Cardiac septum (tissue), 1 donor: ENCODE results near the gene AQP10. TPM values are rescaled to one million over a fixed set of nuclear protein-coding genes. Genes with fewer than 3 reads are reported as not detected.
"Not testable (repeated sequence)": the region's sequence is repeated elsewhere in the genome, so short reads cannot be mapped to it uniquely, and the experiment has no call there.

Experiments
- DNase-seq: peaks from one replicate; pipeline ENCODE4 v3.0.0-alpha.2; 2020; ENCODE audit warnings: low spot score
- intact Hi-C: fragments of 100-400 bp; cut with DNase I; formaldehyde crosslinking; loops from one replicate; pipeline ENCODE4 v1.14.0; 2022
- total RNA-seq: library from RNA; stranded (reverse); fragmentation: NEBNext Ultra II Directional; extraction: Animal tissue kit (Norgen Biotek cat#: 25700); gene quantifications from one replicate; pipeline ENCODE4 v1.2.1, GENCODE V29; 2021
- donor health status: DM: no; HTN: no; CAD: no.

Gene AQP10
- total RNA-seq, 1 donor from 2014 or later, result 0.70 TPM

DNA sequence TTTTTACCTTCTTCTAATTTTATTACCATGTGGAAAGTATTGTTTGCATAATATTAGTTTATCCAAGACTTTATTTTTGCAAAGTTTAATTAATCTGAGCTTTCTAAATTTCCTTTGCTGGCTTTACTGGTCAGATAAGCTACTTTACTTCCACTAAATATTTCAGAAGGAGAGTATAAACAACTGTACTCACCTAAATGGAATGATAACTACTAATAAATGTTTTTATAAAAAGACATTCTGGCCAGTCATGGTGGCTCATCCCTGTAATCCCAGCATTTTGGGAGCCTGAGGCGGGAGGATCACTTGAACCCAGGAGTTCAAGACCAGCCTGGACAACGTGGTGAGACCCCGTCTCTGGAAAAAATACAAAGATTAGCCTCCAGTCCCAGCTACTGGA lies 40.5 kb downstream of the AQP10 start:
- no peak for DNase-seq
- intact Hi-C loops, result no loop called here

DNA sequence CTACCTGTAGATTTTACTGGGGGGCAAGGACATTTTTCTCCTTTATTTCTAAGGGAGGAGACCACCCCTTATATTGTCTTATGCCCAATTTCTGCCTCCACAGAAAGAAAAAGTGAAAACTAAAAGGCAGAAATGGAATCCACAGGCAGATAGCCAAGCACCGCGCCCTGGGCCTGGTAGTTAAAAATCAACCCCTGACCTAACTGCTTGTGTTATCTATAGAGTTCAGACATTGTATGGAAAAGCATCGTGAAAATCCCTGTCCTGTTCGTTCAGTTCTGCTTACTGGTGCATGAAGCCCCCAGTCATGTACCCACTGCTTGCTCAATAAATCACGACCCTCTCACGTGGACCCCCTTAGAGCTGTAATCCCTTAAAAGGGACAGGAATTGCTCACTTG lies 50.5 kb downstream of the AQP10 start:
- intact Hi-C loops, result no loop called here
- no peak for DNase-seq

GRCh38 chr1:154373777-154374357 lies 53.0 kb downstream of the AQP10 start:
- DNase-seq, intact Hi-C loops: not testable (repeated sequence)

Other genes starting within 250 kb of the AQP10 start
- gene NUP210L, start 166.0 kb upstream of the AQP10 start, total RNA-seq, result 0.48 TPM
- gene TPM3, start 129.0 kb upstream of the AQP10 start, total RNA-seq, result 364 TPM
- gene CFAP141, start 114.8 kb upstream of the AQP10 start, total RNA-seq, result not detected
- gene UBAP2L, start 100.1 kb upstream of the AQP10 start, total RNA-seq, result 111 TPM
- 132 TPM for gene HAX1, start 48.5 kb upstream of the AQP10 start, total RNA-seq
- gene ATP8B2, start 4.4 kb downstream of the AQP10 start, total RNA-seq, result 22.5 TPM
- 5.2 TPM for gene IL6R, start 84.2 kb downstream of the AQP10 start, total RNA-seq
- gene TDRD10, start 181.1 kb downstream of the AQP10 start, total RNA-seq, result 5.0 TPM
- gene SHE, start 181.3 kb downstream of the AQP10 start, total RNA-seq, result 16.8 TPM
- gene UBE2Q1, start 237.6 kb downstream of the AQP10 start, total RNA-seq, result 65.5 TPM
- gene CHRNB2, start 246.7 kb downstream of the AQP10 start, total RNA-seq, result 0.05 TPM